ENCODE results near the gene TMEM263. TPM values are rescaled to one million over a fixed set of nuclear protein-coding genes. Genes with fewer than 3 reads are reported as not detected.

The TMEM263 gene
- total RNA-seq, 2 donors from 2014 or later, result 25.7 to 39.3 TPM

GRCh38 chr12:106956048-106956578 lies 406 bp downstream of the TMEM263 start:
- 0% methylated on average over 6 to 34 of the region's 34 CpGs for WGBS, 2 experiments (ENCODE audit: insufficient coverage in 1 of 2, insufficient read length in 1 of 2)
- Mint-ChIP-seq H3K27me3 (ENCODE audit: insufficient read depth) (peaks cover 31% of the 10 kb centered on the region), H3K36me3 (ENCODE audit: low read depth) (peaks cover 7% of the 10 kb centered on the region), H3K4me3 (peak overlapping the region; percentile 90), H3K4me1 (peaks cover 9% of the 10 kb centered on the region), H3K27ac (peak overlapping the region; percentile 97), H3K9me3 (peaks cover 10% of the 10 kb centered on the region)
- peak overlapping the region; percentile 93 for H3K9ac ChIP-seq (ENCODE audit: extremely low read depth, low read length, poor library complexity, severe bottlenecking)
- no peaks in the 10 kb centered on the region for H3K4me1 ChIP-seq (ENCODE audit: control insufficient read depth, insufficient read depth, low read length)
- peaks cover 13% of the 10 kb centered on the region for H3K36me3 ChIP-seq (ENCODE audit: control insufficient read depth, insufficient read depth, low read length)
- peak overlapping the region; percentile 99 for H3K4me3 ChIP-seq (ENCODE audit: low read length)
- H3K27ac ChIP-seq (ENCODE audit: low read depth, low read length), result peak overlapping the region; percentile 93
- DNase-seq, result peak; percentile 94
- TF ChIP-seq CTCF (conservative IDR thresholded peaks at IDR 0.05), result peak; percentile 56
- H3K27me3 ChIP-seq (ENCODE audit: control insufficient read depth, insufficient read depth, low read length, poor library complexity, severe bottlenecking), result no peaks in the 10 kb centered on the region
- H3K9me3 ChIP-seq (ENCODE audit: control insufficient read depth, low read length), result peaks cover 4% of the 10 kb centered on the region

- Mint-ChIP-seq H3K36me3 (ENCODE audit: low read depth) (peaks cover 7% of the 10 kb centered on the region), H3K9me3 (peaks cover 10% of the 10 kb centered on the region), H3K4me1 (peaks cover 13% of the 10 kb centered on the region), H3K27me3 (ENCODE audit: insufficient read depth) (peaks cover 23% of the 10 kb centered on the region), H3K27ac (no peak overlapping the region), H3K4me3 (peak overlapping the region; percentile 90)
- WGBS, 2 experiments (ENCODE audit: insufficient coverage in 1 of 2, insufficient read length in 1 of 2), result 96 to 100% methylated on average over 1 of the region's 1 CpG
- peak overlapping the region; percentile 93 for H3K9ac ChIP-seq (ENCODE audit: extremely low read depth, low read length, poor library complexity, severe bottlenecking)
- no peak for DNase-seq
- H3K36me3 ChIP-seq (ENCODE audit: control insufficient read depth, insufficient read depth, low read length), result peaks cover 19% of the 10 kb centered on the region
- H3K27ac ChIP-seq (ENCODE audit: low read depth, low read length), result no peak overlapping the region
- no peaks in the 10 kb centered on the region for H3K27me3 ChIP-seq (ENCODE audit: control insufficient read depth, insufficient read depth, low read length, poor library complexity, severe bottlenecking)
- peak overlapping the region; percentile 99 for H3K4me3 ChIP-seq (ENCODE audit: low read length)
- no peak for TF ChIP-seq CTCF (conservative IDR thresholded peaks at IDR 0.05)
- no peaks in the 10 kb centered on the region for H3K4me1 ChIP-seq (ENCODE audit: control insufficient read depth, insufficient read depth, low read length)
- peaks cover 4% of the 10 kb centered on the region for H3K9me3 ChIP-seq (ENCODE audit: control insufficient read depth, low read length)
These were observed 1.9 kb downstream of the TMEM263 start for GRCh38 chr12:106957583-106957982.

GRCh38 chr12:106960443-106960842 lies 4.7 kb downstream of the TMEM263 start:
- H3K9me3 Mint-ChIP-seq, result no peaks in the 10 kb centered on the region
- H3K27me3 Mint-ChIP-seq (ENCODE audit: insufficient read depth), result no peaks in the 10 kb centered on the region
- peaks cover 15% of the 10 kb centered on the region for H3K4me1 Mint-ChIP-seq
- H3K4me3 Mint-ChIP-seq, result no peak overlapping the region
- WGBS, 2 experiments (ENCODE audit: insufficient coverage in 1 of 2, insufficient read length in 1 of 2), result 100% methylated on average over 2 of the region's 3 CpGs; no CpG with 5 or more reads in 1 of the 2 experiments
- H3K4me3 ChIP-seq (ENCODE audit: low read length), result no peak overlapping the region
- no peaks in the 10 kb centered on the region for H3K27me3 ChIP-seq (ENCODE audit: control insufficient read depth, insufficient read depth, low read length, poor library complexity, severe bottlenecking)
- DNase-seq, result no peak
- H3K36me3 ChIP-seq (ENCODE audit: control insufficient read depth, insufficient read depth, low read length), result peaks cover 27% of the 10 kb centered on the region
- TF ChIP-seq CTCF (conservative IDR thresholded peaks at IDR 0.05), result no peak
- no peak overlapping the region for H3K27ac ChIP-seq (ENCODE audit: low read depth, low read length)
- H3K9ac ChIP-seq (ENCODE audit: extremely low read depth, low read length, poor library complexity, severe bottlenecking), result no peak overlapping the region
- peaks cover 14% of the 10 kb centered on the region for H3K36me3 Mint-ChIP-seq (ENCODE audit: low read depth)
- no peaks in the 10 kb centered on the region for H3K4me1 ChIP-seq (ENCODE audit: control insufficient read depth, insufficient read depth, low read length)
- no peak overlapping the region for H3K27ac Mint-ChIP-seq
- H3K9me3 ChIP-seq (ENCODE audit: control insufficient read depth, low read length), result no peaks in the 10 kb centered on the region
